NCI-H146 (cell line): Measurements from ENCODE around the gene PDK1.
"Not testable (repeated sequence)": the region's sequence is repeated elsewhere in the genome, so short reads cannot be mapped to it uniquely, and the experiment has no call there.

Experiments
- DNase-seq: peaks from one replicate; lab custom pipeline; 2025; lab: John Stamatoyannopoulos, UW

Gene PDK1

GRCh38 chr2:172555522-172556283 is at the start of gene PDK1:
PDK1 (plus strand) TSS chr2:172556090; CDS start chr2:172556151, 61 bp downstream.
- DNase-seq, result peak; percentile 87

DNA sequence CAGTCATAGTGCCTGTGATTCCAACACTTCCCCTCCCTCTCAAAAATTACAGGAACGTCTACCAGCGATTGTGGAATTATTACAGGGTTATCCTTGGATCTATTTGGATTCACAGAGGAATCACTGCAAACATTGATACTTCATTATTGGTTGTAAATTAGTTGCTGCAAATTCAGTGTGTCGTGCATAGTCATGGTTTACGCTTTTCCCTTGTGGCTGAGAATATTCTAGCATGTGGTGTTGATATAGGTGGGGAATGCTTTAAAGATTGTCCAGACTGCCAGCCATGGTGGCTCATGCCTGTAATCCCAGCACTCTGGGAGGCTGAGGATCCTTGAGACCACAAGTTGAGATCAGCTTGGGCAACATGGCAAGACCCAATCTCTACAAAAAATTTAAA is 48.7 kb upstream of the PDK1 start:
- DNase-seq, result no peak

- no peak for DNase-seq
Measured at GRCh38 chr2:172510088-172510487, 45.8 kb upstream of the PDK1 start.

DNA sequence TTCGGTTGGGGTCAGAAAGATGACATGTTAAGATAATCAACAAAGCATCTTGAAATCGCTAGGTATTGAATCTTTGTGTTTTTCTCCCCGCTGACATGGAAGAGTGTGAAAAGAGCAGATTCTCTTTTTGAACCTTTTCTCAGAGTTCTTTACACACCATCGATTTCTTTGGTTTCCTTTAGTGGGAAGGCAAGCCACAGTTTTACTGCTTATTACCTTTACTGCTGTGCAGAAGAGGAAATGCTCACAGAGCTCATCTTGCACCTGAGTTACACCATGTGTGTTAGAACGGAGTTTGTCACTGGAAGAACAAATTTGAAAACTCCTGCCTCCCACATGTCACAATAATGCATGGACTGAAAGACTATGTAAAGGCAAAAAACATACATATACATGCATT is 45.3 kb upstream of the PDK1 start:
- no peak for DNase-seq

GRCh38 chr2:172512810-172513523 is 42.9 kb upstream of the PDK1 start:
- no peak for DNase-seq

DNA sequence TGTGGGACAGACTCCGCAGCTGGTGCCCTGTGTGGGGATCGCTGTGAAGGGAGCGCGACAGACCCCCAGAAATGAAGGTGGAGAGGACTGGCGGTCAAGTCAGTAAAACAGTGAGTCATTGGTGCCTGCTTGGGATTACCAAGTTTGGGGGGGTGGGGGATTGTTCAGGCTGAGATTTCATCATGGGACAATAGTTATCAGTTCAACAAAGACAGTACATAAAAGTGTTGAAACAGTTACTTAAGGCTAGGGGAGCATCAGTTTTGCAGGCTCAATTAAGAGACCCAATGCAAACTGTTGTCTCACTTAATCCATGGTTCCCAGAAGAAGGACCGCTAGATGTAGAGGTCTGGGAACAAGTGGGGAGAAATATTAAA is 42.4 kb upstream of the PDK1 start:
- DNase-seq, result no peak

GRCh38 chr2:172513935-172514586 is 41.8 kb upstream of the PDK1 start:
- no peak for DNase-seq

DNA sequence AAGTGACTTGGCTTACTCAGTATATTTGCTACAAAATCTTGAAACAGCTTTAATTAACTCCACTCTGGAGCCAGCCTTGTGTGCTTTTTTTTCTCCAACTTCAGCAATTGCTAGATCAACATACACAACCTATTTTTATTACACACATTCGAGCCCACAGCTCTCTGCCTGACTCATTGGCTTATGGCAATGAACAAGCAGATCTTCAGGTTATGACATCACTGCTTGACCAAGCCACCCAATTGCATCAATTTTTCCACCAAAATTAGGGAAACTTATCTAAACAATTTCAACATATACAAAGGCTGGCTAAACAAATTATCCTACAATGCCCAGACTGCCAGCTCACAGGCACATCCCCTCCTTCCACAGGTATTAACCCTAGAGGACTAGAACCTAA is 39.6 kb upstream of the PDK1 start:
- no peak for DNase-seq

GRCh38 chr2:172518995-172519394 is 36.9 kb upstream of the PDK1 start:
- no peak for DNase-seq

- no peak for DNase-seq
Measured at GRCh38 chr2:172525601-172526000, 30.3 kb upstream of the PDK1 start.

DNA sequence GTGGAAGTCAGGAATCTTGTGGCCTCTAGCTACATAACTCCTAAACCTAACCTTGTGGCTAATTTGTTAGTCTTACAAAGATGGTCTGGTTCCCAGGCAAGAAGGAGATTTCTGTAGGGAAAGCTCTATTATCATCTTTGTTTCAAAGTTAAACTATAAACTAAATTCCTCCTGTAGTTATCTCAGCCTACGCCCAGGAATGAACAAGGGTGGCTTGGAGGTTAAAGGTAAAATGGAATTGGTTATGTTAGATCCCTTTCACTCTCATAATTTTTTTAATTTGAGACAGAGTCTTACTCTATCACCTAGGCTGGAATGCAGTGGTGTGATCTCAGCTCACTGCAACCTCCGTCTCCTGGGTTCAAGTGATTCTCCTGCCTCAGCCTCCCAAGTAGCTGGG is 24.6 kb upstream of the PDK1 start:
- DNase-seq, result no peak

GRCh38 chr2:172532461-172532860 is 23.4 kb upstream of the PDK1 start:
- not testable (repeated sequence) for DNase-seq

GRCh38 chr2:172533687-172534086 is 22.2 kb upstream of the PDK1 start:
- no peak for DNase-seq

GRCh38 chr2:172535119-172535518 is 20.8 kb upstream of the PDK1 start:
- DNase-seq, result no peak

DNA sequence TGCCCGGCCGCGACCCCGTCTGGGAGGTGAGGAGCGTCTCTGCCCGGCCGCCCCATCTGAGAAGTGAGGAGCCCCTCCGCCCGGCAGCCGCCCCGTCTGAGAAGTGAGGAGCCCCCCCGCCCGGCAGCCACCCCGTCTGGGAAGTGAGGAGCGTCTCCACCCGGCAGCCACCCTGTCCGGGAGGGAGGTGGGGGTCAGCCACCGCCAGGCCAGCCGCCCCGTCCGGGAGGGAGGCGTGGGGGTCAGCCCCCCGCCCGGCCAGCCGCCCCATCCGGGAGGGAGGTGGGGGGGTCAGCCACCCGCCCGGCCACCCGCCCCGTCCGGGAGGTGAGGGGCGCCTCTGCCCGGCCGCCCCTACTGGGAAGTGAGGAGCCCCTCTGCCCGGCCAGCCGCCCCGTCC is 18.0 kb upstream of the PDK1 start:
- DNase-seq, result not testable (repeated sequence)

DNA sequence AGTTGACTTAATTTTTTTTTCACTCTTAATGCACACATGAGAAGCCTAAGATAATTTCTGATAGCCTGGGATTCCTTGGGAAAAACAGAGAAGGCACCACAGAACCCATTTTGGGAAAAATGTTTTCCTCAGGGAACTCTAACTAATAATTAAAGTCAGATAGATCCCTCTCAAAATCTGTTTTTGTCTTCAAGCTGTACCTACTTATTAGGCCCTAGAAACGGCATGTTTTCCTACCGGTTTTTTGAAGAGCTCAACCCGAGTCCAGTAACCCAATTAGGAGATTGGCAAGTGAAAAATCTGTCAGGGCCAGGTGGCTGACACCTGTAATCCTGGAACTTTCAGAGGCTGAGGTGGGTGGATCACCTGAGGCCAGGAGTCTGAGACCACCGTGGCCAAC is 16.1 kb upstream of the PDK1 start:
- no peak for DNase-seq

DNA sequence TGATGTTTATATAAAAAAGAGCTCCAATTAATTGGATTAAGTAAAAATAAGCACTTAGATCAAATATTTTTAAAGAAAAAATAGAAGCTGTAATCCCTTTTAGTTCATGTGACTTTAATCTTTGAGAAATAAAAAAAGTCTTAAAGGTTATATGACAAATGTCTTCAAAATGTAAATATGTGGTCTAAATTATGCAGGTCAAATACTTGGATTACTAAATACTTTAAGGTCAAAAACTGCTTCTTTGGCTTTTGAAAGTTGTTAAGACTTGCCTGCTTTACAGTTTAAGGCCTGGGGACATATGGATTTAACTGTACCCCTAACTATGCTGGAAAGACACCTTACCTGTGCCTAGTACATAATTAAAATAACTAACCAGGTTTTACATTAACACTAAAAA is 15.5 kb upstream of the PDK1 start:
- DNase-seq, result no peak

DNA sequence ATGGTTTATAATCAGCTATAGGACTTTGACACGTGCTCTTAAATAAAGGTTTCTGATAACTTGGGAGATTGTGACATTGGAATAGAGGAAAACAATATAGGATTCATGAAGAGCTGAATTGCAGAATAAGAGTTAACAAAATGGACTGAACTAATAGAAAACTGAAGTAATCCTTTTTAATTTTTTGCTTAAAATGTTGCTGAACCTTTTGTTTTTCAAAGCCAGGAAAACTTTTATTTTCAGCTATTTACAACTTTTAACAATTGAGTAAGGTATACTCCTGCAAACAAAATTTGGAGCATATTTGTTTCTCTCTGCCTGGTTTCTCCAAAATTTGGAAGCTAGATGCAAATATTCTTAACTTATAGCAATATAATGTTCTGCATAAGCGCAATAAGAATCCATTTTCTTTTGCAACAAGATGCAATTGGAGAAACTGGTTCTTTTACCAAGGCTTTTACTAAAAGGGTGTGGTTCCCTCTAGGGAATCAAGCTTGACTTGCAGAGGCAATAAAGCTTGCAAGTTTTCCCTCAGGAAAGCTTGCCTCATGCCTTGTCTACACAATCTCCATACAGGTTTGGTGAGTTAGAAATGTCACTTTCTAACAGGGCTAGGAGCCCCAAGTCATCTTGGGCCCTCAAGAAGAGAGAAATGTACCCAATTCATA is 10.3 kb upstream of the PDK1 start:
- DNase-seq, result no peak

- DNase-seq, result no peak
Measured at GRCh38 chr2:172549131-172549530, 6.8 kb upstream of the PDK1 start.

DNA sequence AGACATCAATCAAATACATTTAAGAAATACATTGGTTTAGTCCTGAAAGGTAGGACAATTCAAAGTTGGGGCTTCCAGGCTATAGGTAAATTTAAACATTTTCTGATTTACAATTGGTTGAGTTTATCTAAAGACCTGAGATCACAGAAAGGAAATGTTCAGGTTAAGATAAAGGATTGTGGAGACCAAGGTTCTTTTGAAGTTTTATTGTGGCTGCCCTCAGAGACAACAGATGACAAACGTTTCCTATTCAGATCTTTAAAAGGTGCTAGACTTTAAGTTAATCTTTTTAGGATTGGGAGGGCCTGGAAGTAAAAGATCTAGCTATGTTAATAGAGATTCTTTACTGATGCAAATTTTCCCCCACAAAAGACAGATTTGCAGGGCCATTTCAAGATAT is 6.1 kb upstream of the PDK1 start:
- not testable (repeated sequence) for DNase-seq

GRCh38 chr2:172550419-172550818 is 5.5 kb upstream of the PDK1 start:
- no peak for DNase-seq

GRCh38 chr2:172551271-172551670 is 4.6 kb upstream of the PDK1 start:
- DNase-seq, result no peak
